ENCODE measurements around the gene ATP5ME. TPM values are rescaled to one million over a fixed set of nuclear protein-coding genes. Genes with fewer than 3 reads are reported as not detected.

Gene ATP5ME
- total and polyA plus RNA-seq, 2 experiments from 2014 or later = 143 to 669 TPM

DNA sequence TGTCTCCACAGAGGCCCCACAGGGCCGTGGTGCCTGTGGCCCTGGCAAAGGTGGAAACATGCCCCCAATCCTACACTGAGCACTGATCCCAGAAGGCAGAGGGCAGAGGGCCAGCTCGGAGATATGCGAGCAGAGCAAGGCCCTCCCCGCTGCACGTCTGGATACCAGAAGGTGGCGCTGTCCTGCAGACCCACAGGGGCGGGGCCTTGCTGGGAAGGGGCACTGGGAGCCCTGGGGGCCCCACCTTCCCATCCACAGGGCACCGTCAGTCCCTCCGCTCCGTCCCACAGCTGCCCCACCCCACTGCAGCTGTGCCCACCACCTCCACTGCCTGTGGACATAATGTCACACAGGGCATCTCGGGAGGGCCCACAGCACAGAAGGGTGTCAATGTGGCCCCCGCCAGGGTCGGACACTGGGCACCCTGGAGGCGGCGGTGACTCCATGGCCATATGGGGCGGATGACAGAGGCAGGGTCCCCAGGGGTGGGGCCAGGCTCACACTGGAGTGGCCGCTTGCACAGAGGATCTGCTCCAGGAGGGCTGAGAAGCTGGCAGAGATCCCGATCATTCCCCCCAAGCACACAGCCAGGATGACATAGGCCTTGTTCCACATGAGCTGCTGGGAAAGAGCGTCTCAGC lies 10.0 kb upstream of the ATP5ME start:
- Histone ChIP-seq H2AFZ (no peak overlapping the region), H3K4me1 (ENCODE audit: insufficient read depth) (peaks cover 34% of the 10 kb centered on the region), H3K9me2 (replicated peaks; ENCODE audit: insufficient read depth) (no peaks in the 10 kb centered on the region), H4K20me1 (ENCODE audit: insufficient read depth, poor library complexity, severe bottlenecking) (no peaks in the 10 kb centered on the region), H3K36me3 (replicated peaks; ENCODE audit: insufficient read depth, low read depth) (no peaks in the 10 kb centered on the region), H3K9me3 (ENCODE audit: low read depth) (no peaks in the 10 kb centered on the region), H3K27ac (no peak overlapping the region), H3K27me3 (no peaks in the 10 kb centered on the region), H3K4me3 (no peak overlapping the region), H3K4me2 (no peak overlapping the region), H3K79me2 (no peaks in the 10 kb centered on the region)
- WGBS (ENCODE audit: low lambda C conversion rate, missing lambda C conversion rate) = 63% methylated on average over 18 of the region's 19 CpGs
- DNase-seq (ENCODE audit: low spot score) = peak; percentile 85
- no peak for TF ChIP-seq EZH2 (IDR thresholded peaks at IDR 0.05; ENCODE audit: borderline replicate concordance)
- TF ChIP-seq CTCF (IDR thresholded peaks at IDR 0.05; ENCODE audit: poor library complexity) = peak; percentile 61
- TF ChIP-seq EZH2phosphoT487 (IDR thresholded peaks at IDR 0.05; ENCODE audit: low read depth, severe bottlenecking, unreplicated experiment) = no peak

DNA sequence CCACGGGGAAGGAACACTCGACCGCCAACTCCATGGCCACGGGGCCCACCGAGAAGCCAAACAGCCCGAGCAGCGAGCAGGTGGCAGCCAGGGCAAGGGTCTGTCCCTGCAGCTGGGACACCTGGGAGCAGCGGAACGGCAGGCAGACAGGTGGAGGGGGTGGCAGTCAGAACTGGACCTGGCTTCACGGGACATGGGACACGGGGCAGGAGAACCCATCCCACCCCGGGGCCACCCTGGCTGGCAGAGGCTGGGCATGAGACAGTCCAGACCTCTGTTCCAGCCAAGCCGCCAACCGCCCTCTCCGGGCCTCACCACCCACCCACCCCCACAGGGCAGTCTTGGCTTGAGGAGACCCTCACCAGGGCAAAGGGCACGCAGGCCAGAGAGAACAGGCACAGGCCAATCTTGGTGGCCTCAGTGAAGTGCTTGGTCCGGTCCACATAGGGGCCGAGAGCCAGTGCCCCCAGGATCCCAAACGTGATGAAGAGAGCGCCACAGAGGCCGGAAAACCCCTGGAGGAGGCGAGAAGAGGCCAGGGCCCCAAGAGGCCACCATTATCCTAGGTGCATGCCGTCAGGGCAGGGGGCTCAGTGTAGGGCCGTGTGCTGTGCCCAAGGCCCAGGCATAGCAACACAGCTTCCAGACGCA lies 9.3 kb upstream of the ATP5ME start:
- Histone ChIP-seq H3K4me1 (ENCODE audit: insufficient read depth) (peaks cover 27% of the 10 kb centered on the region), H3K4me3 (no peak overlapping the region), H3K27ac (no peak overlapping the region), H3K27me3 (no peaks in the 10 kb centered on the region), H2AFZ (no peak overlapping the region), H3K9me3 (ENCODE audit: low read depth) (no peaks in the 10 kb centered on the region), H4K20me1 (ENCODE audit: insufficient read depth, poor library complexity, severe bottlenecking) (no peaks in the 10 kb centered on the region), H3K36me3 (replicated peaks; ENCODE audit: insufficient read depth, low read depth) (no peaks in the 10 kb centered on the region), H3K4me2 (no peak overlapping the region), H3K79me2 (no peaks in the 10 kb centered on the region), H3K9me2 (replicated peaks; ENCODE audit: insufficient read depth) (no peaks in the 10 kb centered on the region)
- TF ChIP-seq CTCF (IDR thresholded peaks at IDR 0.05; ENCODE audit: poor library complexity) (no peak), EZH2phosphoT487 (IDR thresholded peaks at IDR 0.05; ENCODE audit: low read depth, severe bottlenecking, unreplicated experiment) (no peak), EZH2 (IDR thresholded peaks at IDR 0.05; ENCODE audit: borderline replicate concordance) (no peak)
- DNase-seq (ENCODE audit: low spot score) = no peak
- WGBS (ENCODE audit: low lambda C conversion rate, missing lambda C conversion rate) = 89% methylated on average over 22 of the region's 25 CpGs

DNA sequence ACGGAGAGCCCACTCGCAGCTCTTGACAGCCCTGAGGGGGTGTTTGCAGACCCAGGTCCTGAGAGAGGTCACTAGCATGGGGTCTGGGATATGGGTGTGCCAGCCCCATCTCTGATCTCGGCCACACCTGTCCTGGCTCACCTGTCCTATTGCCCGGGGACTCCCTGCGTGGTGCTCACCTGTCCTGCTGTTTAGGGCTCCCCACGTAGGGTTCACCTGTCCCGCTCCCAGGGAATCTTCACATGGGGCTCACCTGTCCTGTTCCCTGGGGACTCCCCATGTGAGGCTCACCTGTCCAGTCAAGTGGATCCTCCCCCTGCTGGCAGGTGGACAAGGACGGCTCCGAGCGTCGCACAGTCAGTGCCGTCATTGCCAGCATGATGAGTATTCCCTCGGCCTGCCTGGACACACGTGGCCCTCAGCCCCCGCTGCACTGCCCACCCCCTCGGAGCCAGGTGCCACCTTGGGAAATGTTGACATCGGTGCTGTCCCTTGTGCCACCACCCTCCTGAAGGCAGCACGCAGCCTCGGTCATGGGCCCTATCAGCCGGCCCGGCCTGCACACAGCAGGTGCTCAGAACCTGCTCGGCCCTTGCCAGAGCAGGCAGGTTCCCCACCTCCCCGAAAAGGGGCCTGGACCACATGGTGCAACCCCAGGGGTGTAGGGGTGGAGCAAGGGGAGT lies 8.6 kb upstream of the ATP5ME start:
- DNase-seq (ENCODE audit: low spot score) = no peak
- Histone ChIP-seq H3K36me3 (replicated peaks; ENCODE audit: insufficient read depth, low read depth) (no peaks in the 10 kb centered on the region), H3K4me1 (ENCODE audit: insufficient read depth) (peaks cover 21% of the 10 kb centered on the region), H3K9me3 (ENCODE audit: low read depth) (no peaks in the 10 kb centered on the region), H3K9me2 (replicated peaks; ENCODE audit: insufficient read depth) (no peaks in the 10 kb centered on the region), H3K27me3 (no peaks in the 10 kb centered on the region), H4K20me1 (ENCODE audit: insufficient read depth, poor library complexity, severe bottlenecking) (no peaks in the 10 kb centered on the region), H3K4me3 (no peak overlapping the region), H3K4me2 (no peak overlapping the region), H3K79me2 (no peaks in the 10 kb centered on the region), H3K27ac (no peak overlapping the region), H2AFZ (no peak overlapping the region)
- 95% methylated on average over 23 of the region's 23 CpGs for WGBS (ENCODE audit: low lambda C conversion rate, missing lambda C conversion rate)
- TF ChIP-seq CTCF (IDR thresholded peaks at IDR 0.05; ENCODE audit: poor library complexity) (no peak), EZH2phosphoT487 (IDR thresholded peaks at IDR 0.05; ENCODE audit: low read depth, severe bottlenecking, unreplicated experiment) (no peak), EZH2 (IDR thresholded peaks at IDR 0.05; ENCODE audit: borderline replicate concordance) (no peak)
